Measurements from ENCODE around the gene PID1.

GRCh38 chr2:229296016-229296415 lies 24.9 kb upstream of the PID1 start:
- no peak for TF ChIP-seq CTCF (IDR thresholded peaks at IDR 0.05; ENCODE audit: low read depth, low read length, missing input control)
- no peak for TF ChIP-seq SP1 (IDR thresholded peaks at IDR 0.05)
- no peak for TF ChIP-seq RAD21 (IDR thresholded peaks at IDR 0.05)
- no peak for TF ChIP-seq RXRA (IDR thresholded peaks at IDR 0.05)
